ENCODE results near the gene FAM81A.
A peak's percentile ranks its signal among the peaks of the same experiment; 100 is the strongest.

The FAM81A gene

GRCh38 chr15:59553879-59554735 is 116.1 kb downstream of the FAM81A start:
- H3K4me3 ChIP-seq (ENCODE audit: low read depth, low read length): no peak overlapping the region
- no peak for TF ChIP-seq CTCF (IDR thresholded peaks at IDR 0.05; ENCODE audit: low read depth, low read length)

GRCh38 chr15:59555696-59556095 is 117.7 kb downstream of the FAM81A start:
- H3K4me3 ChIP-seq (ENCODE audit: low read depth, low read length): no peak overlapping the region
- TF ChIP-seq CTCF (IDR thresholded peaks at IDR 0.05; ENCODE audit: low read depth, low read length): no peak

GRCh38 chr15:59556380-59556779 is 118.4 kb downstream of the FAM81A start:
- H3K4me3 ChIP-seq (ENCODE audit: low read depth, low read length): no peak overlapping the region
- no peak for TF ChIP-seq CTCF (IDR thresholded peaks at IDR 0.05; ENCODE audit: low read depth, low read length)

GRCh38 chr15:59557581-59557980 is 119.6 kb downstream of the FAM81A start:
- no peak for TF ChIP-seq CTCF (IDR thresholded peaks at IDR 0.05; ENCODE audit: low read depth, low read length)
- no peak overlapping the region for H3K4me3 ChIP-seq (ENCODE audit: low read depth, low read length)

GRCh38 chr15:59558851-59559250 is 120.9 kb downstream of the FAM81A start:
- TF ChIP-seq CTCF (IDR thresholded peaks at IDR 0.05; ENCODE audit: low read depth, low read length): no peak
- H3K4me3 ChIP-seq (ENCODE audit: low read depth, low read length): 0 out of 2 replicates have a peak overlapping the region, but pooled peaks have one; percentile 14

GRCh38 chr15:59561547-59561946 is 123.6 kb downstream of the FAM81A start:
- no peak for TF ChIP-seq CTCF (IDR thresholded peaks at IDR 0.05; ENCODE audit: low read depth, low read length)
- H3K4me3 ChIP-seq (ENCODE audit: low read depth, low read length): no peak overlapping the region

- TF ChIP-seq CTCF (IDR thresholded peaks at IDR 0.05; ENCODE audit: low read depth, low read length): no peak
- H3K4me3 ChIP-seq (ENCODE audit: low read depth, low read length): no peak overlapping the region
These were observed 124.6 kb downstream of the FAM81A start for GRCh38 chr15:59562448-59563186.

All from WI38 (cell line).